AG08395 (cell line): ENCODE measurements around the gene LOXL1.
A peak's percentile ranks its signal among the peaks of the same experiment; 100 is the strongest.

Source experiments
- DNase-seq: peaks from one replicate; pipeline ENCODE4 v3.0.0; 2012; ENCODE audit warnings: mixed read lengths, low spot score

The LOXL1 gene

GRCh38 chr15:73926219-73927002 is at the start of gene LOXL1:
TSS of gene LOXL1 (plus strand) at chr15:73926462. CDS start at chr15:73926784, 322 bp downstream.
- DNase-seq: peak; percentile 94

- no peak for DNase-seq
These were observed 46.8 kb upstream of the LOXL1 start for GRCh38 chr15:73879426-73879825.

- DNase-seq: no peak
These were observed 44.5 kb upstream of the LOXL1 start for GRCh38 chr15:73881579-73882320.

DNA sequence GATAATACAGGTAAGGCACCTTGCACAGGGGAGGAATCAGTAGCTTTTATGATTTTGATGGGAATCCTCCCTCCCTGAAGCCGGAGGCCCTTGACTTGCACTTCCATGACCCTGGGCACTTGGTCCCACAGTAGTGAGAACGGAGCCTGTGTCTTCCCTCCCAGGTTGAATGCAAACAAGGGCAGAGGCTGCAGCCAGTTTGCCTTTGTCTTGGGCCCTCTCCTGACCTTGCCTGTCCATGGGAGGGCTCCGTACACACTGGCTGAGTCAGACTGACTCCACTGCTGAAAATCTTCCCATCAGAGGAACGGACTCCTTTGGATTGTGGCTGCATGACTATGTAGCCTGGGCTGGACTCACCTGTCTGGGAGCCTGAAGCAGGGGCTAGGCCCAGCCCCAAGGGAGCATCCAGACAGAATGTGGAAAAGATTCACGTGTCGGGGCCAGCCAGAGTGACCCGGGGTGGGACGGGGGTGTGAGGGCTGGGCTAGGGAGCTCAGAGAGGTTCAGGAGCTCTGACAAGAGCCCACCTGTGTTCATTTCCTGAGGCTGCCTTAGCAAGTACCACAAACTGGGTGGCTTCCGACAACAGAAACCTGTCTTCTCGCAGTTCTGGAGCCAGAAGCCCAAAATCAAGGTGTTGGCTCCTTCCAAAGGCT is 43.4 kb upstream of the LOXL1 start:
- no peak for DNase-seq

- no peak for DNase-seq
These were observed 42.1 kb upstream of the LOXL1 start for GRCh38 chr15:73884159-73884558.

DNA sequence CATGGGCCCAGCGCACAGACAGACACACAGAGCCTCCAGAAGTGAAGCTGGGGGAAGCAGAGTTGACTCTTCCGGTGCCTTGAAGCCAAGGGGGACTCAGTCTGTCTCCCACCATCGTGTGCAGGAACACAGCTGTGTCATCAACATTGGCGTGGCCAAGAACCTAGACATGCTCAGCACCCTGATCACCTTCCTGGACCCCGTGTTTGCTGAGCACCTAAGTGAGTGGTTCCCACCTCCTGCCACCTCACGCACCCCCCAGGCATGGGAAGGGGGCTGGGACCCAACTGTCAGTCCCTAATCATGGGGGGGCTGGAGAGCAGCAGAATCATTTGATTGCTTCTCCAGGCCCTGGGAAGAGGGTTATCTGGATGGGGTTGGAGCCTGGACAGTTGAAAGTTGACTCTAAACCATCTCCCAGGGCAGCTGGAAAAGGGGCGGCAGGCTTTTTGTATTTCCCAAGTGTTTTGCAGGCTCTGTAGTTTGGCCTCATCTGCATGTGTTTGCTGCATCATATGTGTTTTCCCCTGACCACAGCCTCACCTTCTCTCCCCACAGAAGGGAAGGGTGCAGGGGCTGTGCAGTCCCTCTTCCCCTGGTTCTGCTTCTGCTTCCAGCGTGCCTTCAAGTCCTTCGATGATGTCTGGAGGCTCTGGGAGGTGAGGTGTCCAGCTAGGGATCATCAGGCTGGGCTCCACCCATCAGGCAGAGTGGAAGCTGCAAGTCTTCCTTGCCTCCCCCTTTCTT is 40.1 kb upstream of the LOXL1 start:
- DNase-seq: no peak

GRCh38 chr15:73886717-73887345 is 39.4 kb upstream of the LOXL1 start:
- no peak for DNase-seq

- DNase-seq: no peak
These were observed 38.8 kb upstream of the LOXL1 start for GRCh38 chr15:73887481-73887880.

DNA sequence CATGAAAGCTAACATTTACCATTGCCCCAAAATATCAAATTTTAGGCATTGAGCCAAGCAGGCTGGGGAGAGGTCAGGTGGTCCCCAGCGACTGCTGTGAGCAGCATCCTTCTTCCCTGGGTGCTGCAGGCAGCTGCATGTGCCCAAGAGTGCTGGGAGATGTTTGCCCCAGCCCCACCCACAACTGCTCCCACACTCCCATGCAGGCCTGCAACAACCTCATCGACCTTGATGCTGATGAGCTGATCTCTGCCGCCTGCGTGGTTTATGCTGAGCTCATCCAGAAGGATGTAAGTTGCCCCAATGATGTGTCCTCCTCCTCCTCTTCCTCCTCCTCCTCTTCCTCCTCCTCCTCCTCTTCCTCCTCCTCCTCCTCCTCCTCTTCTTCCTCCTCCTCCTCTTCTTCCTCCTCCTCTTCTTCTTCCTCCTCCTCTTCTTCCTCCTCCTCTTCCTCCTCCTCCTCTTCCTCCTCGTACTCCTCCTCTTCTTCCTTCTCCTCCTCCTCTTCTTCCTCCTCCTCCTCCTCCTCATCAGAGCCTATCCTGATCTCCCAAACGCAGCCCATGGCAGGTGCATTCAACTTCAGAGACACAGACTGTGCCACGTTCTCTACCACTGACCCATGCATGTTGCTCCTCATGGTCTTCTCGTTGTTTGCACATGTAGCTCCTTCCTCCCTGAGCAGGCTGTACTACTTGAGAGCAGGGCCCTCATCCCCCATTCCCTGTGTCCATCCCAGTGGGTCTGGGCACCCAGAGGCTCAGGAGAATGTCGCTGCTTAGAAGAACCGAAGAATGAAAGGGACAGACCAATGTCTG is 37.8 kb upstream of the LOXL1 start:
- DNase-seq: no peak

GRCh38 chr15:73889053-73889761 is 37.1 kb upstream of the LOXL1 start:
- no peak for DNase-seq

GRCh38 chr15:73889762-73890124 is 36.5 kb upstream of the LOXL1 start:
- DNase-seq: no peak

DNA sequence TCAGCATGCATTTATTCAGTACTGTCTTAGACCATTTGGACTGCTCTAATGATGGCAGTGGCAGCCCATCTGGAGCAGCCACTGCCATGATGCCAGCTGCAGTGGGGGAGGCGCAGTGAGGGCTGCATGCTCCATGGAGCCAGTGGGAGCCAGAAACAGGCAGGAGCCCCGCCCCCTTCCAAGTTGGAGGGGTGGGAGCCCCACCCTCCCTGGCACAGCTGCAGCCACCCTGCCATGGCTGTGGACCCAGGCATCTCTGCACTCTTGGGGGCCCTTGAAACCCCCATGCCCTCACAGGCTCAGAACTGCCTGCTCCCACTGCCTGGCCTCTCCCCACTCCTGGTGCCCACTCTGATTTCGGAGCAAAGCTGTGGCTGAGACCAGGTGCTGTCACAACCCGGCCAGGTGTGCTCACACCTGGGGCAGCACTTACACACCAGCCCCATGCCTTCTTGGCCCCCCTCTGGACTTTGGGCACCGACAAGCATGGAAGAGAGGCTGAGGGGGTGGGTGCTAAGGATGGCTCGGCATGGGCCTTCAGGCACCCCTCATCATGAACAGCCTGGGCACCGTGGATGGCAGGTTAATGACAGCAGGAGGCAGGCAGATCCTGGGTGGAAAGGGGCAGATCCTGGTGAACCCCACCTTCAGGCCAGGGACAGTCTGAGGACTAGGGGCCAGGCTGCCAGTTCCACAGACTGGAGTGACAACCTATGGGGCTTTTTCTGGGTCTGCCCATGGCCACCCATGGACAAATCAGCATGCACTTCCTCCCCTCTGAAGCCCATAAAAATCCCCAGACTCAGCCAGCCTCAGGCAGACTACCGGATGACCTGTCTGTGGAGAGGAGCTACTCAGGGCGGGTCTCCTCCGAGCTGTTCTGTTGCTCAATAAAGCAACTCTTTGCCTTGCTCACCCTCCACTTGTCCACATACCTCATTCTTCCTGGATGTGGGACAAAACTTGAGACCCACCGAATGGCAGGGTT is 34.6 kb upstream of the LOXL1 start:
- no peak for DNase-seq

DNA sequence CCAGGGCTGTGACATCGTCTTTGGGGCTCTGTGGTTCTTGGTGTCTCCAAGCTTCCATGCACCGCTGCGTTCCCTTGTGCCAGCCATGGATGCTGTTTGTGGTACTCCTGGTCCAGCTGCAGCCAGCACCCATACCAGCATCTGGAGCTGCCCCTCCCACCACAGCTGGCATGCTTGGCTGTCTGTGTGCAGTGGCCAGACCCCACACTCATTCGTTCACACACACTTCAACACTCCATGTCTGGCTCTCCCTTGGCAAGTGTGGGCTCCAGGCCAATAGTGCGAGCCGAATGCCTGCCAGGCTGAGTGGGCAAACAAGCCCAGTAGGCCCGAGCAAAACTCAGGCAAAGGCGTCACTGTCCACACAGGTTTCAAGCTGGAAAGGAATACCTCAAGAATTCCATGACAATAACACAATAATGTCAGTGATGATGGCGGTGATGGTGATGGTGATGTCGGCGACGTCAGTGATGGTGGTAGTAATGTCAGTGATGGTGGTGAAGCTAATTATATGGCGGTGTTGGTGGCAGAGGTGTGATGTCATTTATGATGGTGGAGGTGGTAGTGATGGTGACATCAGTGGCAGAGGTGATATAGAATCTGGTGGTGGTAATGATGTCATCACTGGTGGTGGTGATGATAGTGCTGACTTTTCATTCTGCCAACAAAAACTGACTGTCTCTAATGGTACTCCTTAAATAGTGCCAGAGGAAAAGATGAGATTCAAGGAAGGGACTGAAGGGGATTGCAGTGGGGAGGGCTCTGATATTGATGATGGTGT is 33.6 kb upstream of the LOXL1 start:
- DNase-seq: no peak

DNA sequence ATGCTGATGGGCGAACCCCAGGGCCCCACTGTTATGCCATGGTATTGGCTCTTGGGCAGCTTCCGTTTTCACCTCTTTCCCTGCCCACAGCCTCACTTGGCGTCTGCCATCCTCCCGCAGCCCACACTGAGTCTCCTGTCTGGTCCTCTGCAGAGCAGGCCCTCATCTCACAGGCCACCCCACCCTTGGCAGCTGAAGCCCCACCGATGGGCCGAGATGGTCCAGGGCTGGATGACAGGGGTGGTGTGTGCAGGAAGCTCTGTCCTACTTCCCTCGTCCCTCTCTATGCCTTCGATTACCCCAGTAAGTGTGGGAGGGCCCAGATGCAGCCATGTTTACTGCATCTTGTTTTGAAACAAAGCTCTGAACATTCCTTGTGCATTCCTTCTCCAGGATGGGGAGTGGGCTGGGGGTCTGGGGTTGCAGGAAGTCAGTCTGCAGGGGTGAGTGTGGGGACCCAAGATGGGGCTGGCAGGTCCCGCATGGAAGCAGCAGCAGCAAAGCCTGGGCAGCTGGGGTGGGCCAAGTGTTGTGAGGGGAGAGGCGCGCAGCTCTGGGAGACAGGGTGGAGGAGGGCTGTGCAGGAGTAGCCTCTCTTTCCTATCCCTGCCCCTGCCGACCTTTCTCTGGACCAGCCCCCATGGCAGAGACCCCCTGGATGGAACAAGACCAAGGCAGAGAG is 32.0 kb upstream of the LOXL1 start:
- no peak for DNase-seq

DNA sequence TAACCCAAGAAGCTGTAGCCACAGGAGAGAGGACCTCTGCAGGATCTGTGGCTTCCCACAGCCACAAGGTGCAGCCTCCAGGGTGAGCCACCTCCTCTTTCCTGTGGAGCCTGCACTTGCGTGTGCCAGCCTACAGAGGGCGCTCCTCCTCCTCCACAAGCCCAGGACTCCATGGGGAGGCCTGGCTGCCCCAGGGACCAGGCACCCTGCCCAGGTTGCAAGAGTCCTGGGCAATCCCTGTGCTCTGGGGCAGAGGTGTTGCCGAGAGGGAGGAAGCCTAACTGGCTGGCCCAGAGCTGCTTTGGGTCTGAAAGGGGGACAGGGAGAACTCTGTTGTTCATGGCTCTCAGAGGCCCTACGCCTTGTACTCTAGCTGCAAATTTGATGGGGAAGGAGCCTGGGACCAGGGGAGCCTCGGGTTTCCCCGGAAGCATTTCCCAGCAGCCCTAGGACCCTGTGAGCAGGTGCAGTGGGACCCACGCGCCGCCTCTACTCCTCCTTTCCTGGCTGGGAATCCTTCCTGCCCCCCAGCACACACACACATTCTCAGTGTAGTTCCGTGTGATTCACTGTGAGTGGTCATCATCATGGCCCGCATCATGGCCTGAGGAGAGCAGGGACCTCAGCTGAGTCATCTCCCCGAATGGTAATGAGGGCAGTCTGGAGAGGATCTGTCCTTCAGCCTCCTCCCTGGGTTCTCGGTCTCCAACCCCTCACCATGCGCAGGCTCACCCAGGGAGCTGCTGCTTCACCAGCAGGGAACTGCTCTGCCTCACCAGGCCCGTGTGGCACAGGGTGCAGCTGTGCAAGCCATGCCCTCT is 28.6 kb upstream of the LOXL1 start:
- peak; percentile 95 for DNase-seq

DNA sequence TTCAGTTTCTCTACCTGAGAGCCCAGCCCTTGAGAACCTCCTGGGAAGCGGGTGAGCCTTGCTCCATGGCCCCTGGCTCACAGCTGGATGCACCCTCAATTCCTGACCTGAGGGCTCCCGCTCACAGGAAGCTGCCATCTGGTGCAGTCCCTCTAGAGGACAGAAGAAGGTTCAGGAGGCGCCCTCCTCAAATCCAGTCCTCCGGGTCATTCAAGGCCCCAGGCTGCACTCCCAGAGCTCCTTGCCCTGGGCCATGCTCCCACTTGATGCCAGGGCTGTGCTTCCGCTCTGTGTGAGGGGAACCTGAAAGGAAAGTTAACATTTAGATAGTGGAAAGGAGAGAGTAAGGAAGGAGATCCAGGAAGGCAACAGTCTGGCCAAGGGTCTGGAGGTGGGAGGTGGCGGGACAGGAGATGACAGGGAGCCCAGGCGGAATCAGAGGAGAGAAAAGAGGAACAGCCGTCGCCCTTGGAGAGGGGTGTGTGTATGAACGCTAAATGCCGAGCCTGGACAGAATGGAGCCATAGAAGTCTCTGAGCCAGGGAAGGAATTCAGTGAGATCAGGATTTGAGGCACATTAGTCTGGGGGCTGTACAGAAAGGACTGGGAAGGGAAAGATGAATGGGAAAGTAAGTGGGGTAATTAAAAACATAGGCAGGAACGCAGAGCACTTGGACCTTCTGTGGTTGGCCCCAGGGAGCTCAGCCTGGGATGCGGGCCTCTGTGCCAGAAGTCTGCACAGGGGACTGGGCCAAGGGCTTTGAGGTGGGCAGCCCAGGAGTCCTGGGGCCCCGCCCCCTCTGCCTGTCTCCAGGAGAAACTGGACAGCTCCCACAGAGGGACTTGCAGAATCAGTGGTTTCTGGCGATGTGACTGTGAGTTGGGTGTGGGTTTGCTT is 26.8 kb upstream of the LOXL1 start:
- peak; percentile 60 for DNase-seq
